H54 (cell line): ENCODE data around the gene TSPAN17.

Experiments
- DNase-seq: peaks from one replicate; pipeline ENCODE4 v3.0.0; 2011; ENCODE audit warnings: low spot score, mixed read lengths; ENCODE audit not compliant: insufficient read length
- FAIRE-seq: peaks from 3 replicates; lab custom pipeline; 2011; peaks lifted over from hg19 to GRCh38; lab: Jason Lieb, UNC
- POLR2A ChIP-seq: IDR thresholded peaks from 2 replicates; pipeline ENCODE4 v1.6.1; 2011; ENCODE audit warnings: low read depth, mild to moderate bottlenecking, low read length

Gene TSPAN17

DNA sequence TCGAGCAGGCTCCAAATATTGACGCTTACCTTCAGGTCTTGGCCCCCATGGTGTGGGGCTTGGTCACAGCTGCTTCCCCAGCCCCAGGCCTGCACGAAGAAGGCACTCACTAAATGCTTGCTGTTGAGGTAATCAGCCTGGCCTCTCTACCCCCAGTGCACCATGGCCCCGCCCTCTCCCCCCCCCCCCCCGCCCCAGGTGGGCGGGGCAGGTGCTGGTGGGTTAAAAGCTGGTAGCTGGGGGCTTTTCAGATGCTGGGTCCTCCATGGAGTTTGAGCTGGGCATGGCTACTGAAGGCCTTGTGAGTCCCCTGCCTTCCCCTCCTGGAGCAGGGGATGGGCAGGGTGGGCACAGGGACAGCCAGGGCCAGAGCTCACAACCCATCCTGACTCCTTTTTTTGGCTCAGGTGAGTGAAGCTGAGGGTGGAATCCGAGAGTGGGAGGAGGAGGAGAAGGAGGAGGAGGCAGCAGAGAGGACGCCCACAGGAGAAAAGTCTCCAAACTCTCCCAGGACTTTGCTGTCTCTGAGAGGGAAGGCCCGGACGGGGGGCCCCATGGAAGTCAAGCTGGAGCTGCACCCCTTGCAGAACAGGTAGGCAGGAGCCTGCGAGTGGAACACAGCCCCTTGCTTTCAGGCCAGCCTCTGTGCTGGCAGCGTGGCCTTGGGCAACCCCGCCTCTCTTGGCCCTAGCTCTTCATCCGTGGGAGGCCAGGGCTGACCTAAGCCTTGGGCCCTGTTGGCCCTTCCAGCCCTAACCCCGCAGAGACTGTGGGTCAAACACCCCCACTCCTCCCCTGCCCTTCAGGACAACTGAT lies 4.4 kb upstream of the TSPAN17 start:
- TF ChIP-seq POLR2A = no peak
- DNase-seq = no peak
- FAIRE-seq = no peak

GRCh38 chr5:176643491-176644219 lies 3.6 kb upstream of the TSPAN17 start:
- FAIRE-seq (no peak), DNase-seq (no peak)
- TF ChIP-seq POLR2A = no peak

- DNase-seq (no peak), FAIRE-seq (no peak)
- no peak for TF ChIP-seq POLR2A
Observed at GRCh38 chr5:176644294-176644693, 3.0 kb upstream of the TSPAN17 start.

- TF ChIP-seq POLR2A = no peak
- FAIRE-seq (no peak), DNase-seq (no peak)
Observed at GRCh38 chr5:176644878-176645670, 2.2 kb upstream of the TSPAN17 start.

GRCh38 chr5:176646049-176646706 lies 1.1 kb upstream of the TSPAN17 start:
- FAIRE-seq (no peak), DNase-seq (peak; percentile 63)

DNA sequence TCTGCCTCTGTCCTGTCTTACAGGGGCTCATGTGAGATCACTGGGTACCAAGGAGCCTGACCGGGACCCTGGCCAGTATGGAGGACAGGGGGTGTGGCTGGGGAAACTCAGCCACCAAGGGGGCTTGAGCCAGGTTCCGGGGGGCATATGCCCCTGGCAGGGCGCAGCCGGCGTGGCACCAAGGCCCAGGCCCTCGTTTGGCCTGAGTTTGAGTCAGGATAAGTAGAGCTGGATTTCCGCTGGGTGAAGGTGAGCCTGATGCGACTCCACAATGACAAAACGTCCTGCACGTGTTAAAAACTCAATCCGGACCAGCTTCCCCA lies 616 bp upstream of the TSPAN17 start:
- FAIRE-seq (no peak), DNase-seq (no peak)
- no peak for TF ChIP-seq POLR2A

More at GRCh38 chr5:176646049-176646706, 1.1 kb upstream of the TSPAN17 start:
- TF ChIP-seq POLR2A = no peak

DNA sequence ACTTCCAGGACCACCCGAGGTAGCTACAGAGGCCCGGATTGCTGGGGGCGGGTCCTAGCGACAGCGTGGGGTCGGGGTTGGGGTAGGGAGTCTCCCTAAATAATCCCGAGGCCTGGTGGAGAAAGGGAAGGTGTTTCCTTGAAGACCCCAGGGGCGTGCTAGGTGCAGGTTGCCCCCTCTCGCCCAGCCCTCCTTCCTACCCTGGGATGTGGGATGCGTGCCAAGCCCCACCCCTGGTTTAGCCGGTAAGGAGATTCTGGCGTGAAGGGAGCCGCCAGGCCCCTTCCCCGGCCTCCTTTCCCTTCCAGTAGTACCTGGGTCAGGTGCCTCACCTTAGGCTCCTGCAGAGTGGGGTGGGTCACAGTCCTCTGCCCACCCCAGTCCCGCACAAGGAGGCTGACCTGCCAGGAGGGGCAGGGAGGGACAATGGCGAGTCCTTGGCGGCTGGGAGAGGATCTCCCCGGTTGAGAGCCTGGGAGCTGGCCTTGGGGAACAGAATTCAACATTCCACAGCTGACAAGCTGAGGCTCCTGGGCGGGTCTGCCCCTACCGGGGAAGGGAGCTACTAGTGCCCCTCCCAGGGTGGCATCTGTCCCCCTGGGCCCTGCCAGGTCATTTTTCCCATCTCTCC lies 674 bp downstream of the TSPAN17 start:
- FAIRE-seq = no peak
- DNase-seq = peak; percentile 59
- no peak for TF ChIP-seq POLR2A

DNA sequence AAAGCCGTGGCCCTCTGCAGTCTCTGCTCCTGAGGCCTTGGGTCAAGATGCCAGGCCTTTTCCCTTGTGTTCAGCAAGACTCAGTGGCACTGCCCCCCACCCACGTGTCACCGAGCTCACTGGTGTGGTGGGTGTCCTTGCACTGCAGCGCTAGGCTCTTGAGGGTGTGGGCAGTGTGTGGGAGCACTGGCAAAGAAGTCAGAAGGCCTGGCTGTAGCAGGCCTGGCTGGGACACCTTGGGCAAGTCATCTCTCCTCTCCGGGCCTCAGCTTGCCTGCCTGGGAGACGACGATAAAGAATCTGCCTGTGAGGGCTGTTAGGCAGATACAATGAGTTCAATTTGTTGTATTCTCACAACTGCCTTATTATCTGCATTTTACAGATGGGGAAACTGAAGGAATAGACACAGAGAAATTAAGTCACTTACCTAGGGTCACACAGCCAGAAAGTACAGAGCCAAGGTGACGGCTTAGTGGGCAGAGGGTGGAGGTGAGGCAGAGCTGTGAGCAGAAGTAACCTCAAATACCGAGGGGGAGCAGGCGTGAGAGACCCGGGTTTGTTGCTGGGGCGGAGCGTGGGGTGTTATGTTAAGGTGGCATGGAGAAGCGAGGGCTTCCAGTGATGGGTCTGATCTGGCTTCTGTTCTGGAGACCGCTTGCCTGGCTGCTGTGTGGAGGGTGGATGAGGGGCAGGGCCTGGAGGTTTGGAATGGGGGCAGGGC lies 1.4 kb downstream of the TSPAN17 start:
- no peak for FAIRE-seq
- DNase-seq = no peak
- no peak for TF ChIP-seq POLR2A

DNA sequence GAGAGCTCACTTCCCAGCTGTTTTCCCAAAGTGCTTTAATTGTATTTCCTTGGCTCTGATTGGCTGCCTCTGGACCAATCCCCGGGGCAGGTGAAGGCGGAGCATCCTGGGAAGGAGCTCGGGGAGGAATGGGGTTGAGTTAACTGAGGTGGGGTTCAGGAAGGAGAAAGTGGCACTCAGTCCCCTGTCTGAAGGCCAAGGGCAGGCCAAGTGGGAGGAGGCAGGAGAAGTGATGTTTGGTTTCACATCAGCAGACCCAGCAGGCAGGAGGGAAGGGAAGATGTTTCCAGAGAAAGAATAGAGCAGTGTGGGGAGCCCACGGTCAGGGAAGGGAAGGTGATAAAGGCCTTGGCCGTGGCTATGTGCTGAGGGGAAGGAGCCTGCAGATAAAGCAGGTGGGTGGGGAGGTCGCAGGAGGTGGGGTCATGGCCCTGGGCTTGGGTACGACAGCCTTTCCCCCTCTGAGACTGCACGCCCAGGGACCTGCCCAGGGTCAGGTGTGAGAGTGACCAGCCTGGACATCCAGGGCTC lies 3.1 kb downstream of the TSPAN17 start:
- FAIRE-seq (no peak), DNase-seq (no peak)
- TF ChIP-seq POLR2A = no peak

DNA sequence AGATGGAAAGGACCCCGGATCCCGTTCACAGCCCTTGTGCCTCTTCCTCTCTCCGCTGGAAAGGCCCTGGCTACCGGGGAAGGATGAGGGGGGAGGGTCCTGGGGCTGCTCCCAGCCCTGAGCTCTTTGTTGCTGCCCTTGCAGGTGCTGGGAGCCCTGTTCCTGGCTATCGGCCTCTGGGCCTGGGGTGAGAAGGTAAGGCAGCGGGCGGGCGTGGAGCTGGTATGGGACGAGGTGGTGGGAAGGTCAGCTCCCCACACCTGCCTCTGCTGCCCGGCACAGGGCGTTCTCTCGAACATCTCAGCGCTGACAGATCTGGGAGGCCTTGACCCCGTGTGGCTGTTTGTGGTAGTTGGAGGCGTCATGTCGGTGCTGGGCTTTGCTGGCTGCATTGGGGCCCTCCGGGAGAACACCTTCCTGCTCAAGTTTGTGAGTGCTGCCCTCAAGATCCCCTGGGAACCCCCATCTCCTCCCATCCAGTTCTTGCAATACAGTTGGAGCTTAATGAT lies 4.2 kb downstream of the TSPAN17 start:
- DNase-seq = no peak
- FAIRE-seq = no peak
- no peak for TF ChIP-seq POLR2A

- DNase-seq (no peak), FAIRE-seq (no peak)
- no peak for TF ChIP-seq POLR2A
Observed at GRCh38 chr5:176652136-176652535, 4.9 kb downstream of the TSPAN17 start.

GRCh38 chr5:176653401-176654385 lies 6.4 kb downstream of the TSPAN17 start:
- DNase-seq (no peak), FAIRE-seq (no peak)
- TF ChIP-seq POLR2A = no peak
